Gastroesophageal sphincter (tissue), 4 donors: ENCODE results near the gene SUPT3H. TPM values are rescaled to one million over a fixed set of nuclear protein-coding genes. Genes with fewer than 3 reads are reported as not detected.

ENCODE experiments used
- ATAC-seq: fragments of 150-250 bp; one replicate; pipeline ENCODE4 v1.9.1; 2016; ENCODE audit warnings: mild to moderate bottlenecking, moderate library complexity
- H3K27ac ChIP-seq, 4 donors: fragments of 200-600 bp; sonication (generic) in 3 of 4; 1 replicate in 3 of 4; 2 replicates in 1 of 4; pipeline ENCODE4 v1.5.1; 2016 to 2019
- H3K27me3 ChIP-seq: fragments of 200-600 bp; sonication (generic); one replicate; pipeline ENCODE4 v1.5.1; 2019
- H3K36me3 ChIP-seq, 2 donors: fragments of 200-600 bp; sonication (generic); one replicate each; pipeline ENCODE4 v1.5.1; 2019; ENCODE audit warnings: control low read depth in 1 of 2
- H3K4me1 ChIP-seq, 3 donors: fragments of 200-600 bp; sonication (generic); 1 replicate in 2 of 3; 2 replicates in 1 of 3; pipeline ENCODE4 v1.5.1; 2016 to 2019; ENCODE audit warnings: control low read depth in 2 of 3
- H3K4me3 ChIP-seq, 2 donors: fragments of 200-600 bp; sonication (generic); one replicate each; pipeline ENCODE4 v1.5.1; 2019; ENCODE audit warnings: mild to moderate bottlenecking in 1 of 2, moderate library complexity in 1 of 2
- H3K9me3 ChIP-seq, 3 donors: fragments of 200-600 bp; sonication (generic); one replicate each; pipeline ENCODE4 v1.5.1; 2017 to 2019; ENCODE audit warnings: control low read depth in 2 of 3
- CTCF ChIP-seq, 4 experiments: fragments of 200-600 bp in 2 of 4; fragments of 450-650 bp in 2 of 4; sonication (generic) in 1 of 4; IDR thresholded peaks; one replicate each; pipeline ENCODE4 v1.5.1; 2017 to 2019; ENCODE audit warnings: antibody characterized with exemption in 4 of 4, mild to moderate bottlenecking in 2 of 4, moderate library complexity in 2 of 4
- EP300 ChIP-seq: sonication (generic); formaldehyde crosslinking; IDR thresholded peaks from one replicate; pipeline ENCODE4 v1.6.1; 2017; ENCODE audit warnings: antibody characterized with exemption, mild to moderate bottlenecking
- POLR2A ChIP-seq, 2 donors: fragments of 450-650 bp; IDR thresholded peaks; one replicate each; pipeline ENCODE4 v1.6.1; 2017; ENCODE audit warnings: antibody characterized with exemption in 2 of 2, mild to moderate bottlenecking in 2 of 2, moderate library complexity in 1 of 2
- POLR2AphosphoS5 ChIP-seq: sonication (generic); formaldehyde crosslinking; IDR thresholded peaks from one replicate; pipeline ENCODE4 v1.6.1; 2017; ENCODE audit warnings: antibody characterized with exemption
- WGBS, 2 donors: methylation state at CpG; one replicate each; pipeline ENCODE4 v1.1.5; 2018; ENCODE audit warnings: low coverage in 1 of 2; 5-methylcytosine and 5-hydroxymethylcytosine counted together
- total RNA-seq, 4 donors: library from RNA; depleted of rRNA; stranded (reverse); fragments of >200 nt; gene quantifications; one replicate each; pipeline ENCODE4 v1.1.0, GENCODE V29; 2016

Gene SUPT3H
- total RNA-seq, 4 donors from 2014 or later: 3.6 to 13.1 (median 7.6) TPM

GRCh38 chr6:44921798-44922197, 455.9 kb downstream of the SUPT3H start:
- H3K9me3 ChIP-seq: no peaks in the 10 kb centered on the region
- 80 to 94% methylated on average over 1 to 3 of the region's 3 CpGs for WGBS, 2 donors
- no peak overlapping the region for H3K4me3 ChIP-seq
- H3K4me1 ChIP-seq: no peaks in the 10 kb centered on the region
- H3K27ac ChIP-seq: no peak overlapping the region
- ATAC-seq: no peak
- TF ChIP-seq EP300 (no peak), POLR2AphosphoS5 (no peak), CTCF (IDR thresholded peaks at IDR 0.05) (no peak), POLR2A (IDR thresholded peaks at IDR 0.05) (no peak)
- no peaks in the 10 kb centered on the region for H3K36me3 ChIP-seq
- H3K27me3 ChIP-seq: no peaks in the 10 kb centered on the region

- no peaks in the 10 kb centered on the region for H3K4me1 ChIP-seq
- H3K9me3 ChIP-seq: no peaks in the 10 kb centered on the region
- H3K4me3 ChIP-seq: no peak overlapping the region
- no peak for TF ChIP-seq CTCF (IDR thresholded peaks at IDR 0.05)
- TF ChIP-seq POLR2AphosphoS5: no peak
- no peak for TF ChIP-seq POLR2A (IDR thresholded peaks at IDR 0.05)
- no peak for TF ChIP-seq EP300
- no peak for ATAC-seq
- 72 to 73% methylated on average over 5 of the region's 5 CpGs for WGBS, 2 donors
- H3K36me3 ChIP-seq: no peaks in the 10 kb centered on the region
- H3K27me3 ChIP-seq: no peaks in the 10 kb centered on the region
- H3K27ac ChIP-seq: no peak overlapping the region
These were observed 456.7 kb downstream of the SUPT3H start for GRCh38 chr6:44920952-44921491.

- Histone ChIP-seq H3K9me3 (no peaks in the 10 kb centered on the region), H3K27ac (no peak overlapping the region), H3K4me1 (no peaks in the 10 kb centered on the region), H3K4me3 (no peak overlapping the region), H3K27me3 (no peaks in the 10 kb centered on the region), H3K36me3 (no peaks in the 10 kb centered on the region)
- no peak for ATAC-seq
- TF ChIP-seq EP300: no peak
- TF ChIP-seq POLR2AphosphoS5: no peak
- TF ChIP-seq CTCF (IDR thresholded peaks at IDR 0.05): no peak
- no peak for TF ChIP-seq POLR2A (IDR thresholded peaks at IDR 0.05)
- WGBS, 2 donors: 84% methylated on average over 6 of the region's 6 CpGs
These were observed 458.9 kb downstream of the SUPT3H start for GRCh38 chr6:44918671-44919296.

GRCh38 chr6:44917430-44917829, 460.3 kb downstream of the SUPT3H start:
- no peaks in the 10 kb centered on the region for H3K27me3 ChIP-seq
- no peak for ATAC-seq
- no peaks in the 10 kb centered on the region for H3K4me1 ChIP-seq
- no peak overlapping the region for H3K4me3 ChIP-seq
- no peaks in the 10 kb centered on the region for H3K9me3 ChIP-seq
- H3K36me3 ChIP-seq: no peaks in the 10 kb centered on the region
- no peak for TF ChIP-seq CTCF (IDR thresholded peaks at IDR 0.05)
- no peak for TF ChIP-seq POLR2AphosphoS5
- no peak for TF ChIP-seq EP300
- no peak for TF ChIP-seq POLR2A (IDR thresholded peaks at IDR 0.05)
- no peak overlapping the region for H3K27ac ChIP-seq
- 44 to 62% methylated on average over 1 to 2 of the region's 2 CpGs for WGBS, 2 donors

DNA sequence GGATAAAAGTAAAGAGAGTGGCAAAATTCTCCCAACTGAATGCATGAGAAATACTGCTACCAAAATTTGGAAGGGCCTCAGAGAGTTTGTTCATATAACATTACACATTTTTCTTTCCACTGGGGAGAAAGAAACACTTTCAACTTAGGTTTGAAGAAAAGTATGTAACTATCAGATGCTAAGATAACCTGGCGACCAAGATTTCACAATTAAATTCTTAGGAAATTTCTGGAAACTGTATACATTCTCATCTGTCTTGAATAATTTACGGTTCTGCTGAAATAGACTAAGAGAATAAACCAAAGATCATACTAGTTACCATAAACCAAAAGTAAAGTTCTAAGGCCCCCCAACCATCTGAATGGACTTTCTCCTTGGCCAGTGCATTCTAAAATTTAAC, 462.6 kb downstream of the SUPT3H start:
- ATAC-seq: no peak
- Histone ChIP-seq H3K36me3 (no peaks in the 10 kb centered on the region), H3K27me3 (no peaks in the 10 kb centered on the region), H3K4me3 (no peak overlapping the region), H3K4me1 (no peaks in the 10 kb centered on the region), H3K9me3 (no peaks in the 10 kb centered on the region), H3K27ac (no peak overlapping the region)
- 95 to 97% methylated on average over 2 of the region's 2 CpGs for WGBS, 2 donors
- no peak for TF ChIP-seq CTCF (IDR thresholded peaks at IDR 0.05)
- no peak for TF ChIP-seq POLR2AphosphoS5
- TF ChIP-seq EP300: no peak
- TF ChIP-seq POLR2A (IDR thresholded peaks at IDR 0.05): no peak
